ENCODE data around the gene BRSK2. TPM values are rescaled to one million over a fixed set of nuclear protein-coding genes. Genes with fewer than 3 reads are reported as not detected.

Gene BRSK2
- total RNA-seq, 1 donor from 2014 or later = 49.2 TPM

GRCh38 chr11:1454576-1454975, 64.8 kb downstream of the BRSK2 start:
- H3K4me3 Mint-ChIP-seq (ENCODE audit: low read depth) = no peak overlapping the region
- H3K9me3 Mint-ChIP-seq (ENCODE audit: low read depth) = no peaks in the 10 kb centered on the region
- no peaks in the 10 kb centered on the region for H3K4me1 Mint-ChIP-seq (ENCODE audit: low read depth)
- no peak for DNase-seq (ENCODE audit: low spot score, unreplicated experiment)
- no peak overlapping the region for H3K27ac Mint-ChIP-seq
- H3K36me3 Mint-ChIP-seq (ENCODE audit: insufficient read depth) = no peaks in the 10 kb centered on the region
- no peaks in the 10 kb centered on the region for H3K27me3 Mint-ChIP-seq
- TF ChIP-seq, protein P1, sequence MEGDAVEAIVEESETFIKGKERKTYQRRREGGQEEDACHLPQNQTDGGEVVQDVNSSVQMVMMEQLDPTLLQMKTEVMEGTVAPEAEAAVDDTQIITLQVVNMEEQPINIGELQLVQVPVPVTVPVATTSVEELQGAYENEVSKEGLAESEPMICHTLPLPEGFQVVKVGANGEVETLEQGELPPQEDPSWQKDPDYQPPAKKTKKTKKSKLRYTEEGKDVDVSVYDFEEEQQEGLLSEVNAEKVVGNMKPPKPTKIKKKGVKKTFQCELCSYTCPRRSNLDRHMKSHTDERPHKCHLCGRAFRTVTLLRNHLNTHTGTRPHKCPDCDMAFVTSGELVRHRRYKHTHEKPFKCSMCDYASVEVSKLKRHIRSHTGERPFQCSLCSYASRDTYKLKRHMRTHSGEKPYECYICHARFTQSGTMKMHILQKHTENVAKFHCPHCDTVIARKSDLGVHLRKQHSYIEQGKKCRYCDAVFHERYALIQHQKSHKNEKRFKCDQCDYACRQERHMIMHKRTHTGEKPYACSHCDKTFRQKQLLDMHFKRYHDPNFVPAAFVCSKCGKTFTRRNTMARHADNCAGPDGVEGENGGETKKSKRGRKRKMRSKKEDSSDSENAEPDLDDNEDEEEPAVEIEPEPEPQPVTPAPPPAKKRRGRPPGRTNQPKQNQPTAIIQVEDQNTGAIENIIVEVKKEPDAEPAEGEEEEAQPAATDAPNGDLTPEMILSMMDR (IDR thresholded peaks at IDR 0.05; ENCODE audit: unreplicated experiment) = no peak

GRCh38 chr11:1455032-1455762, 65.5 kb downstream of the BRSK2 start:
- H3K27me3 Mint-ChIP-seq = no peaks in the 10 kb centered on the region
- H3K9me3 Mint-ChIP-seq (ENCODE audit: low read depth) = no peaks in the 10 kb centered on the region
- H3K4me1 Mint-ChIP-seq (ENCODE audit: low read depth) = no peaks in the 10 kb centered on the region
- DNase-seq (ENCODE audit: low spot score, unreplicated experiment) = no peak
- no peak overlapping the region for H3K27ac Mint-ChIP-seq
- no peaks in the 10 kb centered on the region for H3K36me3 Mint-ChIP-seq (ENCODE audit: insufficient read depth)
- TF ChIP-seq, protein P1 (IDR thresholded peaks at IDR 0.05; ENCODE audit: unreplicated experiment) = no peak
- no peak overlapping the region for H3K4me3 Mint-ChIP-seq (ENCODE audit: low read depth)

DNA sequence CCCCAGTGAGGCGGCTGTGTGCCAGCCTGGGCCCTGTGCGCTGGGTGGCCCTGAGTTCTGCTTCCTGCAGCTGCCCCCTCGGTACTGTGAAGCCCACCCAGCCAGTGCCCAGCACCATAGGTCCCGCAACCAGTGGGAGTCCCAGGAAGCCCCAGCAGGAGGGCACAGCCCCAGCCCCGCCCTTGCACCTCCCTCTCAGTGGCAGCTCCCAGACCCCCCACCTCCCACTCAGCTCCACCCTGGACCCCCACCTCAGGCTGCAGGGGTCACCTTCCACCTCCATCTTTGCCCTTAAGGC, 66.0 kb downstream of the BRSK2 start:
- Mint-ChIP-seq H3K27me3 (no peaks in the 10 kb centered on the region), H3K36me3 (ENCODE audit: insufficient read depth) (no peaks in the 10 kb centered on the region), H3K9me3 (ENCODE audit: low read depth) (no peaks in the 10 kb centered on the region), H3K4me1 (ENCODE audit: low read depth) (no peaks in the 10 kb centered on the region), H3K4me3 (ENCODE audit: low read depth) (no peak overlapping the region), H3K27ac (no peak overlapping the region)
- TF ChIP-seq, protein P1 (IDR thresholded peaks at IDR 0.05; ENCODE audit: unreplicated experiment) = no peak
- DNase-seq (ENCODE audit: low spot score, unreplicated experiment) = no peak

DNA sequence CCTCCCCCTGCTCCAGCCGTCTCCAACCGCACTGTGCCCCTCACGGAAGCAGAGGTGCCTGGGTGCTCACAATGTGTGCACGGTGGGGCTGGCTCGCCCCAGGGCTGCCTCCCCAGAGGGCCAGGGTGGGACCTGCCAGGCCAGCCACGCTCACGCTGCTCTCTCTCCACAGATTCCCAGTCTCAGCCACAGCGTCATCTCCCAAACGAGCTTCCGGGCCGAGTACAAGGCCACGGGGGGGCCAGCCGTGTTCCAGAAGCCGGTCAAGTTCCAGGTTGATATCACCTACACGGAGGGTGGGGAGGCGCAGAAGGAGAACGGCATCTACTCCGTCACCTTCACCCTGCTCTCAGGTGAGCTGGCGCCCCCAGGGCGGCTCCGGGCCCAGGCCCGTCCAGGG, 66.4 kb downstream of the BRSK2 start:
- DNase-seq (ENCODE audit: low spot score, unreplicated experiment) = no peak
- Mint-ChIP-seq H3K27ac (no peak overlapping the region), H3K27me3 (no peaks in the 10 kb centered on the region), H3K9me3 (ENCODE audit: low read depth) (no peaks in the 10 kb centered on the region), H3K4me3 (ENCODE audit: low read depth) (no peak overlapping the region), H3K36me3 (ENCODE audit: insufficient read depth) (no peaks in the 10 kb centered on the region), H3K4me1 (ENCODE audit: low read depth) (no peaks in the 10 kb centered on the region)
- TF ChIP-seq, protein P1 (IDR thresholded peaks at IDR 0.05; ENCODE audit: unreplicated experiment) = no peak

- no peaks in the 10 kb centered on the region for H3K9me3 Mint-ChIP-seq (ENCODE audit: low read depth)
- DNase-seq (ENCODE audit: low spot score, unreplicated experiment) = no peak
- TF ChIP-seq, protein P1 (IDR thresholded peaks at IDR 0.05; ENCODE audit: unreplicated experiment) = no peak
- no peak overlapping the region for H3K4me3 Mint-ChIP-seq (ENCODE audit: low read depth)
- H3K27ac Mint-ChIP-seq = no peak overlapping the region
- H3K27me3 Mint-ChIP-seq = no peaks in the 10 kb centered on the region
- no peaks in the 10 kb centered on the region for H3K4me1 Mint-ChIP-seq (ENCODE audit: low read depth)
- no peaks in the 10 kb centered on the region for H3K36me3 Mint-ChIP-seq (ENCODE audit: insufficient read depth)
Observed at GRCh38 chr11:1456596-1457325, 67.0 kb downstream of the BRSK2 start.

Data from progenitor cell of endocrine pancreas (in vitro differentiated cells).